Erythroblast (primary cell): Measurements from ENCODE around the gene FGF22.

Source experiments
- GATA1 ChIP-seq: IDR thresholded peaks from 2 replicates; pipeline ENCODE4 v1.6.1; 2011; ENCODE audit warnings: low read depth, mild to moderate bottlenecking, control low read depth, low read length, moderate library complexity
- POLR2A ChIP-seq: IDR thresholded peaks from 2 replicates; pipeline ENCODE4 v1.6.1; 2011; ENCODE audit warnings: mild to moderate bottlenecking, low read length

GRCh38 chr19:681029-682019 is 41.6 kb downstream of the FGF22 start:
- TF ChIP-seq POLR2A = no peak
- no peak for TF ChIP-seq GATA1
